Measurements from ENCODE around the gene SLC12A8.

The SLC12A8 gene

GRCh38 chr3:125080077-125080476 is 132.5 kb downstream of the SLC12A8 start:
- no peak for TF ChIP-seq CTCF (IDR thresholded peaks at IDR 0.05; ENCODE audit: control extremely low read depth, extremely low read depth, low read depth, missing control alignments)
- CTCF ChIA-PET, result interaction anchor here (1.0 to 1.2 kb wide), 2 partner anchors 31 to 58 kb away, joined by 3 read pairs; no protein-coding TSS in a partner anchor
- POLR2A ChIA-PET, result no interaction called here
- no peak for DNase-seq (ENCODE audit: extremely low spot score)

- POLR2A ChIA-PET, result no interaction called here
- DNase-seq (ENCODE audit: extremely low spot score), result no peak
- CTCF ChIA-PET, result interaction anchor here (1.0 kb wide), 1 partner anchor 32 kb away, joined by 3 read pairs; no protein-coding TSS in a partner anchor
- no peak for TF ChIP-seq CTCF (IDR thresholded peaks at IDR 0.05; ENCODE audit: control extremely low read depth, extremely low read depth, low read depth, missing control alignments)
These were observed 132.9 kb downstream of the SLC12A8 start for GRCh38 chr3:125079675-125080045.

GRCh38 chr3:125078951-125079674 is 133.4 kb downstream of the SLC12A8 start:
- ChIA-PET POLR2A (no interaction called here), CTCF (interaction anchor here (0.7 kb wide), 1 partner anchor 506 kb away, joined by 3 read pairs; no protein-coding TSS in a partner anchor)
- TF ChIP-seq CTCF (IDR thresholded peaks at IDR 0.05; ENCODE audit: control extremely low read depth, extremely low read depth, low read depth, missing control alignments), result no peak
- no peak for DNase-seq (ENCODE audit: extremely low spot score)

GRCh38 chr3:125077864-125078263 is 134.7 kb downstream of the SLC12A8 start:
- CTCF ChIA-PET, result no interaction called here
- no peak for DNase-seq (ENCODE audit: extremely low spot score)
- POLR2A ChIA-PET, result no interaction called here
- TF ChIP-seq CTCF (IDR thresholded peaks at IDR 0.05; ENCODE audit: control extremely low read depth, extremely low read depth, low read depth, missing control alignments), result no peak

GRCh38 chr3:125076464-125076863 is 136.1 kb downstream of the SLC12A8 start:
- CTCF ChIA-PET, result interaction anchor here (1.0 to 1.3 kb wide), 2 partner anchors 19 to 66 kb away, joined by 3 read pairs; no protein-coding TSS in a partner anchor
- no peak for DNase-seq (ENCODE audit: extremely low spot score)
- POLR2A ChIA-PET, result no interaction called here
- TF ChIP-seq CTCF (IDR thresholded peaks at IDR 0.05; ENCODE audit: control extremely low read depth, extremely low read depth, low read depth, missing control alignments), result no peak

GRCh38 chr3:125075738-125076137 is 136.8 kb downstream of the SLC12A8 start:
- ChIA-PET POLR2A (no interaction called here), CTCF (interaction anchor here (1.6 kb wide), 1 partner anchor 13 kb away, joined by 3 read pairs; no protein-coding TSS in a partner anchor)
- TF ChIP-seq CTCF (IDR thresholded peaks at IDR 0.05; ENCODE audit: control extremely low read depth, extremely low read depth, low read depth, missing control alignments), result no peak
- DNase-seq (ENCODE audit: extremely low spot score), result no peak
